Measurements from ENCODE around the gene R3HDM2.

DNA sequence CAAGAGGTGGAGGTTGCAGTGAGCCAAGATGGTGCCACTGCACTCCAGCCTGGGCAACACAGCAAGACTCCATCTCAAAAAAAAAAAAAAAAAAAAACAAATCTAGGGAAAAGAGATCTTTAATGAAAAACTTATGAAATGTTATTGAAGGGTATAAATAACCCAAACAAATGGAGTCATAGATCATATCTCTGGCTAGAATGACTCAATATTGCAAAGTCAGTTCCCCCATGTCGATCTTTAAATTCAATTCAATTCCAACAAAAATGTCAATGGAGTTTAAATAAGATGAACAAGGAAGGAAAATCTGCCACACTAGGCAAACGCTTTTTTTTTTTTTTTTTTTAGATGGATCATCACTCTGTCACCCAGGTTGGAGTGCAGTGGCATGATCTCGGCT is 78.7 kb downstream of the R3HDM2 start:
- TF ChIP-seq CTCF (IDR thresholded peaks at IDR 0.05; ENCODE audit: low read depth, low read length, missing input control) (no peak), RAD21 (IDR thresholded peaks at IDR 0.05) (no peak), REST (IDR thresholded peaks at IDR 0.05) (no peak), HNF4G (IDR thresholded peaks at IDR 0.05) (no peak)
- TF ChIP-seq, protein P1, sequence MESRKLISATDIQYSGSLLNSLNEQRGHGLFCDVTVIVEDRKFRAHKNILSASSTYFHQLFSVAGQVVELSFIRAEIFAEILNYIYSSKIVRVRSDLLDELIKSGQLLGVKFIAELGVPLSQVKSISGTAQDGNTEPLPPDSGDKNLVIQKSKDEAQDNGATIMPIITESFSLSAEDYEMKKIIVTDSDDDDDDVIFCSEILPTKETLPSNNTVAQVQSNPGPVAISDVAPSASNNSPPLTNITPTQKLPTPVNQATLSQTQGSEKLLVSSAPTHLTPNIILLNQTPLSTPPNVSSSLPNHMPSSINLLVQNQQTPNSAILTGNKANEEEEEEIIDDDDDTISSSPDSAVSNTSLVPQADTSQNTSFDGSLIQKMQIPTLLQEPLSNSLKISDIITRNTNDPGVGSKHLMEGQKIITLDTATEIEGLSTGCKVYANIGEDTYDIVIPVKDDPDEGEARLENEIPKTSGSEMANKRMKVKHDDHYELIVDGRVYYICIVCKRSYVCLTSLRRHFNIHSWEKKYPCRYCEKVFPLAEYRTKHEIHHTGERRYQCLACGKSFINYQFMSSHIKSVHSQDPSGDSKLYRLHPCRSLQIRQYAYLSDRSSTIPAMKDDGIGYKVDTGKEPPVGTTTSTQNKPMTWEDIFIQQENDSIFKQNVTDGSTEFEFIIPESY (IDR thresholded peaks at IDR 0.05), result no peak

Measured in liver (tissue), 3 donors.